Thyroid gland (tissue), 4 donors: ENCODE data around the gene DVL1. TPM values are rescaled to one million over a fixed set of nuclear protein-coding genes. Genes with fewer than 3 reads are reported as not detected.

Experiments
- DNase-seq, 2 donors: peaks; one replicate each; pipeline ENCODE4 v3.0.0-alpha.2; 2019
- H3K27ac ChIP-seq, 3 donors: fragments of 200-600 bp; sonication (generic); 1 replicate in 2 of 3; 2 replicates in 1 of 3; pipeline ENCODE4 v1.5.1; 2016 to 2019; ENCODE audit warnings: mild to moderate bottlenecking in 1 of 3, moderate library complexity in 1 of 3
- H3K27me3 ChIP-seq: fragments of 200-600 bp; sonication (generic); one replicate; pipeline ENCODE4 v1.5.1; 2019
- H3K36me3 ChIP-seq, 2 donors: fragments of 200-600 bp; sonication (generic); one replicate each; pipeline ENCODE4 v1.5.1; 2016 to 2019
- H3K4me1 ChIP-seq, 2 donors: fragments of 200-600 bp; sonication (generic); one replicate each; pipeline ENCODE4 v1.5.1; 2017 to 2019
- H3K4me3 ChIP-seq, 3 donors: fragments of 200-600 bp; sonication (generic); replicated peaks in 1 of 3; 1 replicate in 2 of 3; 2 replicates in 1 of 3; pipeline ENCODE4 v1.5.1; 2016; ENCODE audit warnings: mild to moderate bottlenecking in 1 of 3
- H3K9me3 ChIP-seq: fragments of 200-600 bp; sonication (generic); one replicate; pipeline ENCODE4 v1.5.1; 2017
- CTCF ChIP-seq, 6 experiments: fragments of 200-600 bp in 3 of 6; fragments of 450-650 bp in 3 of 6; sonication (generic) in 3 of 6; IDR thresholded peaks; one replicate each; pipeline ENCODE4 v1.5.1; 2016 to 2019; ENCODE audit warnings: antibody characterized with exemption in 6 of 6, mild to moderate bottlenecking in 2 of 6, inconsistent platforms in 1 of 6, moderate library complexity in 1 of 6
- POLR2A ChIP-seq, 2 donors: fragments of 450-650 bp; IDR thresholded peaks; one replicate each; pipeline ENCODE4 v1.6.1; 2017; ENCODE audit warnings: antibody characterized with exemption in 2 of 2, mild to moderate bottlenecking in 2 of 2, moderate library complexity in 1 of 2
- WGBS, 2 donors: methylation state at CpG; one replicate each; pipeline ENCODE4 v1.1.5; 2017; 5-methylcytosine and 5-hydroxymethylcytosine counted together
- intact Hi-C: fragments of 100-400 bp; cut with DNase I; formaldehyde crosslinking; loops from one replicate; pipeline ENCODE4 v1.15.1; 2023
- total RNA-seq, 4 donors: library from RNA; depleted of rRNA; stranded (reverse); fragments of >200 nt; gene quantifications; one replicate each; pipeline ENCODE4 v1.2.3, GENCODE V29; 2016

The DVL1 gene
- total RNA-seq, 4 donors from 2014 or later = 46.6 to 79.4 (median 61.7) TPM

DNA sequence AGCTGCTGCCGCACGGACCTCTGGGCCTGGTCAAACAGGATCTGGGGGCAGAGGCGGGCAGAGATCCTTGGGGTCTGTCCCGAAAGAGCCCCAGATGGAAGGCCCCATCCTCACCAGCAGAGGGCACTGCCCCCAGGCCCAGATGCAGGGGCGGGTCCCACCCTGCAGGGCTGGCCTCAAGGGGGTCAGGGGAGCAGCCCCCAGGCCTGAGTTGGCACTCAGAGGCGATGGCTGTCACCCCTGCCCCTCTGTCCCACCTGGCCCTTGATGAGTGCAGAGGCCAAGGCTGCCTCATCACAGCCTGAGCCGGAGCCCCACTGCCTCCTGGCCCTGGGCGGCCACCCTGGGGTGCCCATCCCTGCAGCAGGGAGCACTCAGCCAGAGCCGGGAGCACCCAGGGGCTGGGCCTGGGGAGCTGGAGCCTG, 47.2 kb downstream of the DVL1 start:
- Histone ChIP-seq H3K36me3 (peaks cover 0 to 4% of the 10 kb centered on the region in 2 donors), H3K27me3 (no peaks in the 10 kb centered on the region), H3K27ac (no peak overlapping the region), H3K4me3 (no peak overlapping the region), H3K9me3 (no peaks in the 10 kb centered on the region), H3K4me1 (peaks cover 21 to 28% of the 10 kb centered on the region in 2 donors)
- no peak for DNase-seq
- WGBS, 2 donors = 81% methylated on average over 3 to 4 of the region's 9 CpGs
- TF ChIP-seq CTCF (IDR thresholded peaks at IDR 0.05) (peak in 1 of 6 experiments; percentile 33), POLR2A (IDR thresholded peaks at IDR 0.05) (no peak)
- intact Hi-C loops = no loop called here

GRCh38 chr1:1300352-1300739, 48.9 kb downstream of the DVL1 start:
- Histone ChIP-seq H3K36me3 (peaks cover 0 to 4% of the 10 kb centered on the region in 2 donors), H3K4me3 (no peak overlapping the region), H3K9me3 (no peaks in the 10 kb centered on the region), H3K4me1 (peaks cover 4 to 12% of the 10 kb centered on the region in 2 donors), H3K27me3 (no peaks in the 10 kb centered on the region), H3K27ac (no peak overlapping the region)
- DNase-seq = no peak
- intact Hi-C loops = no loop called here
- TF ChIP-seq POLR2A (IDR thresholded peaks at IDR 0.05) (no peak), CTCF (IDR thresholded peaks at IDR 0.05) (no peak)
- 91 to 100% methylated on average over 5 to 12 of the region's 12 CpGs for WGBS, 2 donors

DNA sequence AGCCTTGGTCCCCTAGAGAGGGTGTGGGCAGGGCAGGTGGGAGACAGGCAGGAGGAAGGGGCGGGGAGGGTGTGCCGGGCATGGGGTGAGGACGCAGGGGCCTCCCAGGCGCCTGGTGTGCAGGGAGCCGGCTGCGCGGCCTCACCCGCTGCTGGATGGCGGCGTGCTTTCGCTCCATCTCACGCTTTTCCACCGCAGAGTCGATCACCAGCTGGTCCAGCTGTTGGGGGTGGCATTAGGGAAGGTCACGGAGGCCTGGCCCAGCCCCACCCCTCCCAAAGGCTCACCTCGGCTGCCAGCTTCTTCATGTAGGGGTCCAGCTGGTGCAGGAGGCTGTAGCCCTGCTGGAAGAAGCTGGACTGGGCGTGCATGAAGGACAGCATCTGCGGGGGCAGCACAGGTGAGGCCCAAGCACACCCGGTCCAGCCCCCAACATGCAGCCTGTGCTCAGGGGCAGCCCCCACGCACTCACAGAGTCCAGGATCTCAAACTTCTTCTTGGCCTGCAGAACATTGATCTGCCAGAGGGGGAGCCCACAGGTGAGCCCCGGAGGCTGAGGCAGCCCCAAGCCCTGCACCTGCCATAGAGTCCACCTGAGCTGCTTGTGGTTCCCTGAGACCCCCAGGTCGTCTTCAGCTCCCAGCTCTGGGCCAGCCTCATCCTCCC, 49.4 kb downstream of the DVL1 start:
- WGBS, 2 donors = 88 to 93% methylated on average over 13 to 18 of the region's 22 CpGs
- Histone ChIP-seq H3K4me1 (peaks cover 0 to 6% of the 10 kb centered on the region in 2 donors), H3K9me3 (no peaks in the 10 kb centered on the region), H3K4me3 (no peak overlapping the region), H3K27ac (no peak overlapping the region), H3K36me3 (peaks cover 0 to 4% of the 10 kb centered on the region in 2 donors), H3K27me3 (no peaks in the 10 kb centered on the region)
- peak in 1 of 6 experiments; percentile 16 for TF ChIP-seq CTCF (IDR thresholded peaks at IDR 0.05)
- no peak for TF ChIP-seq POLR2A (IDR thresholded peaks at IDR 0.05)
- intact Hi-C loops = loop anchor here (10.0 kb wide), 1 partner anchor 325 kb away; no protein-coding TSS in a partner anchor
- DNase-seq = no peak

DNA sequence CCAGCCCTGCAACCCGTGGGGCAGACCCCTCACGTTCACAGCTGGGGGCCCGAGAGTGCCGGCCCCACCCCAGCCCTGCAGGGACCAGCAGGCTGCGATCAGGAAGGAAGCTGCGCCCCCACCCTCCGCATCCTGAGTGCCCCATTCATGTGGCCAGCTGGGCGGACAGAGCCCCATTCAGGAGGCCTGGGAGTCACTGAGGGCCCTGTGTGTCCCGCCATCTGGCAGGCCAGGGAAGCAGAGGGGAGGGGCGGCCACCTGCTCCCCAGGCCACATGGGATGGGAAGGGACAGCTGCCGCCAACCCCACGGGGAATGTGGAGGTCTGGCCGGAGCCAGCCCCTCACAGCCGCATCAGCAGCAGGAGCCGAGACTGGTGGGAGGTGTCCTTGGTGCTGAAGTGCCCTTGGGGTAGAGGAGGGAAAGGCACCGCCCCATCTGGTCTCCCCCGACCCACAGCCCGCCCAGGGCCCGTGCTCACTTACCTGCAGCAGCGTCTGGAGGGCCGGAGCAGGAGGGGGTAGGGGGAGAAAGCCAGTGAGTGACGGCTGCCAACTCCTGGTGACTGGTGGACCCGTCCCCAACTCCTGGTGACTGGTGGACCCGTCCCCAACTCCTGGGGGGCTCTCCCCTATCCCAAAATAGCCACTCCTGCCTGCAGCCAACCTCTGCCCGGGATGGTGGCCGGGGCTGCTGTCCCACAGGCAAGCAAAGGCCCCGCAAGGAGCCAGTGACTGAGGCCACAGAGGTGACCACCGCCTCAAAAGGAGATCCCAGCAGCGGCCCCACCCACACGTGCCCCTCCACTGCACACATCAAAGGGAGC, 50.1 kb downstream of the DVL1 start:
- no peaks in the 10 kb centered on the region for H3K9me3 ChIP-seq
- H3K36me3 ChIP-seq = peaks cover 0 to 4% of the 10 kb centered on the region in 2 donors
- H3K27me3 ChIP-seq = no peaks in the 10 kb centered on the region
- peaks cover 0 to under 1% of the 10 kb centered on the region in 2 donors for H3K4me1 ChIP-seq
- no peak for DNase-seq
- intact Hi-C loops = loop anchor here (10.0 kb wide), 1 partner anchor 324 kb away; no protein-coding TSS in a partner anchor
- H3K4me3 ChIP-seq = no peak overlapping the region
- no peak overlapping the region for H3K27ac ChIP-seq
- 65 to 79% methylated on average over 7 to 14 of the region's 30 CpGs for WGBS, 2 donors
- no peak for TF ChIP-seq POLR2A (IDR thresholded peaks at IDR 0.05)
- no peak for TF ChIP-seq CTCF (IDR thresholded peaks at IDR 0.05)
